Lower leg skin (tissue), 3 donors: ENCODE data around the gene CDKN2D.

Source experiments
- CTCF ChIP-seq, 3 donors: fragments of 450-650 bp; IDR thresholded peaks; one replicate each; pipeline ENCODE4 v1.5.1; 2016; ENCODE audit warnings: antibody characterized with exemption in 3 of 3, mild to moderate bottlenecking in 3 of 3, moderate library complexity in 2 of 3
- POLR2A ChIP-seq, 2 donors: fragments of 450-650 bp; IDR thresholded peaks; one replicate each; pipeline ENCODE4 v1.6.1; 2016 to 2017; ENCODE audit warnings: antibody characterized with exemption in 2 of 2, mild to moderate bottlenecking in 1 of 2, moderate library complexity in 1 of 2

- TF ChIP-seq CTCF (IDR thresholded peaks at IDR 0.05) (no peak), POLR2A (IDR thresholded peaks at IDR 0.05) (no peak)
Observed at GRCh38 chr19:10525636-10526035, 43.1 kb downstream of the CDKN2D start.
